WERI-Rb-1 (cell line): ENCODE results near the gene CLMP.
"Not testable (repeated sequence)": the region's sequence is repeated elsewhere in the genome, so short reads cannot be mapped to it uniquely, and the experiment has no call there.

Experiments used
- DNase-seq: peaks from one replicate; pipeline ENCODE4 v3.0.0-alpha.2; 2020
- H3K27ac ChIP-seq: fragments of 250-450 bp; sonication (Bioruptor Pico); 2 replicates; pipeline ENCODE4 v1.5.1; 2020; ENCODE audit warnings: mild to moderate bottlenecking, moderate library complexity
- H3K27me3 ChIP-seq: fragments of 250-450 bp; sonication (Bioruptor Pico); 2 replicates; pipeline ENCODE4 v1.5.1; 2021; ENCODE audit warnings: mild to moderate bottlenecking, low read depth, moderate library complexity; ENCODE audit not compliant: insufficient read depth, severe bottlenecking
- H3K36me3 ChIP-seq: fragments of 250-450 bp; sonication (Bioruptor Pico); 2 replicates; pipeline ENCODE4 v1.5.1; 2020; ENCODE audit warnings: mild to moderate bottlenecking, moderate library complexity
- H3K4me3 ChIP-seq: 2 replicates; pipeline ENCODE4 v1.5.1; 2011; ENCODE audit warnings: low read depth, mild to moderate bottlenecking, control low read depth, low read length
- H3K9me3 ChIP-seq: fragments of 250-450 bp; sonication (Bioruptor Pico); 2 replicates; pipeline ENCODE4 v1.5.1; 2021; ENCODE audit warnings: mild to moderate bottlenecking, moderate library complexity; ENCODE audit not compliant: severe bottlenecking
- TF ChIP-seq, protein P1 (sequence below): IDR thresholded peaks from 2 replicates; pipeline ENCODE4 v1.5.1; 2011; ENCODE audit warnings: low read depth, mild to moderate bottlenecking, control low read depth, inconsistent platforms, low read length

The CLMP gene

DNA sequence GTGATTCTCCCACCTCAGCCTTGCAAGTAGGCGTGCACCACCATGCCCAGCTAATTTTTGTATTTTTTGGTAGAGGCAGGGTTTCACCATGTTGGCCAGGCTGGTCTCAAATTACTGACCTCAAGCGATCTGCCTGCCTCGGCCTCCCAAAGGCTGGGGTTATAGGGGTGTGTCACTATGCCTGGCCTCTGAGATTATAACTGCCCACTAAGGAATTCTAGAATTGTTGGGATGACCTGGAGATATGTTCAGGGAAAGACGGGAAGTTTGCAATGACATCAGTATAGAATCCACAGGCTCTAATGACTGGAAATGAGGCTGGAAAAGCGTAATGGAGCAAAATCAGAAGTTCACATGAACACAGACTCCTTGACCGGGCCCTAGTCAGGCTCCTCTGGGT is 62.2 kb downstream of the CLMP start:
- H3K36me3 ChIP-seq: no peaks in the 10 kb centered on the region
- H3K27me3 ChIP-seq: no peaks in the 10 kb centered on the region
- H3K27ac ChIP-seq: no peak overlapping the region
- H3K4me3 ChIP-seq: no peak overlapping the region
- DNase-seq: no peak
- TF ChIP-seq, protein P1, sequence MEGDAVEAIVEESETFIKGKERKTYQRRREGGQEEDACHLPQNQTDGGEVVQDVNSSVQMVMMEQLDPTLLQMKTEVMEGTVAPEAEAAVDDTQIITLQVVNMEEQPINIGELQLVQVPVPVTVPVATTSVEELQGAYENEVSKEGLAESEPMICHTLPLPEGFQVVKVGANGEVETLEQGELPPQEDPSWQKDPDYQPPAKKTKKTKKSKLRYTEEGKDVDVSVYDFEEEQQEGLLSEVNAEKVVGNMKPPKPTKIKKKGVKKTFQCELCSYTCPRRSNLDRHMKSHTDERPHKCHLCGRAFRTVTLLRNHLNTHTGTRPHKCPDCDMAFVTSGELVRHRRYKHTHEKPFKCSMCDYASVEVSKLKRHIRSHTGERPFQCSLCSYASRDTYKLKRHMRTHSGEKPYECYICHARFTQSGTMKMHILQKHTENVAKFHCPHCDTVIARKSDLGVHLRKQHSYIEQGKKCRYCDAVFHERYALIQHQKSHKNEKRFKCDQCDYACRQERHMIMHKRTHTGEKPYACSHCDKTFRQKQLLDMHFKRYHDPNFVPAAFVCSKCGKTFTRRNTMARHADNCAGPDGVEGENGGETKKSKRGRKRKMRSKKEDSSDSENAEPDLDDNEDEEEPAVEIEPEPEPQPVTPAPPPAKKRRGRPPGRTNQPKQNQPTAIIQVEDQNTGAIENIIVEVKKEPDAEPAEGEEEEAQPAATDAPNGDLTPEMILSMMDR: no peak
- H3K9me3 ChIP-seq: no peaks in the 10 kb centered on the region

DNA sequence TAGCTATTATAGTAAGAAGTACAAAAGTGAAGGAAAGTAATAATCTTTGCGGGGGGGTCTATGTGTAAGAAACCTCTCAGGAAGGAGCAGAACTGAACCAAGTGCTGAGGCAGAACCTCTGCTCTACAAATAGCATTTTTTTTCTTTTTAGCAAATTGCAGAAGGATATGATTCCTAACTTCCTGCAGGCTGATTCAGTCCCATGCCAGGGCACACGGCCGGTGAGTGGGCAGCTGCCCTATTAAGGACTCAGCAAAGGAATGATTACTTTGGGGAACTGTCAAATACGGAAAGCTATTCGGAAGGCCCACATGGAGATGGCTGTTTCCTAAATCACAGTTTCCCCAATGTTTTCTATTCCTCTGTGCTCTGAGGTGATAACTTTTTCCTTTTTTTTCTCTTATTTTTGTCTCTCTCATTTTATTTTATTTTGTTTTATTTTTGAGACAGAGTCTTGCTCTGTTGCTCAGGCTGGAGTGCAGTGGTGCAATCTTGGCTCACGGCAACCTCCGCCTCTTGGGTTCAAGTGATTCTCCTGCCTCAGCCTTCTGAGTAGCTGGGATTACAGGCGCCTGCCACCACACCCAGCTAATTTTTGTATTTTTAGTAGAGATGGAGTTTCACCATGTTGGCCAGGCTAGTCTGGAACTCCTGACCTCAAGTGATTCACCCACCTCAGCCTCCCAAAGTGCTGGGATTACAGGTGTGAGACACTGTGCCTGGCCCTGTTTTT is 62.8 kb downstream of the CLMP start:
- not testable (repeated sequence) for H3K27ac ChIP-seq

DNA sequence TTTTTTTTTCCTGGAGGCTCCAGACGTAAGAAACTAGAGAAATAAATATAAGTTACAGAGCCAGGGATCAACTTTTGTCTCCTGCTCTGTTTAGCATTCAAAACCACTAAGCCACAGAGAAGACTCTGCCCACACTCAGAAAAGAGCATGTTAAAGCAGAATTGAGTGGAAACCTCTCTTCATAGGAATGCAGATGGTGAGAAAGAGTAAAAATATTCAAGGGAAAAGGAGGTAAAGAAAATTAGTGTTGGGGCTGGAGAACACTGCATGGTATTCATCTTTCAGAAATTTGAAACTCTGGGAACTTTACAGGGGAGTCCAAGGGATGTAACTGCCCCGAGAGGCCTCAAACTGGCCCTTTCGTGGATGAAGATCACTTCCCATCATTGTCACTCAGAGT is 65.1 kb downstream of the CLMP start:
- no peak for DNase-seq
- TF ChIP-seq, protein P1: no peak
- no peaks in the 10 kb centered on the region for H3K27me3 ChIP-seq
- H3K27ac ChIP-seq: no peak overlapping the region
- H3K9me3 ChIP-seq: no peaks in the 10 kb centered on the region
- H3K4me3 ChIP-seq: no peak overlapping the region
- no peaks in the 10 kb centered on the region for H3K36me3 ChIP-seq

More for the DNA sequence above, 62.8 kb downstream of the CLMP start:
- H3K36me3 ChIP-seq, H3K27me3 ChIP-seq, DNase-seq, H3K4me3 ChIP-seq, H3K9me3 ChIP-seq: not testable (repeated sequence)

DNA sequence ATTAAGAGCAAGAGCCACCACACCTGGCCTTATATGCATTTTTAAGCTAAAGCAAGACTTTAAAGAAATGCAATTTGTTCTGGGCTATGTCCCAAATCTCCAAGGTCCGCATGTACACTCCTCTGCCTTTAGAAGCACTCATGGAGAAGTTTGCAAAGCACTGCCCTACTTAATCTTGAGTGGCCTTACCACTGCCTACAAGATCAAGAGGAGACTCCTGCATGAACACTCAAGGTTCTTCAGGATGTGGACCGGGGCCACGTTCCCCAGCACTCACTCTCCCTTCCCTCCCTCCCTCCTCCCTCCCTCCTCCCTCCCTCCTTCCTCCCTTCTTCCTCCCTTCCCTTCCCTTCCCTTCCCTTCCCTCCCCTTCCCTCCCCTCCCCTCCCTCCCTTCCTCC is 69.9 kb downstream of the CLMP start:
- TF ChIP-seq, protein P1: no peak
- no peaks in the 10 kb centered on the region for H3K27me3 ChIP-seq
- no peaks in the 10 kb centered on the region for H3K36me3 ChIP-seq
- H3K9me3 ChIP-seq: no peaks in the 10 kb centered on the region
- H3K4me3 ChIP-seq: no peak overlapping the region
- H3K27ac ChIP-seq: no peak overlapping the region
- DNase-seq: no peak

DNA sequence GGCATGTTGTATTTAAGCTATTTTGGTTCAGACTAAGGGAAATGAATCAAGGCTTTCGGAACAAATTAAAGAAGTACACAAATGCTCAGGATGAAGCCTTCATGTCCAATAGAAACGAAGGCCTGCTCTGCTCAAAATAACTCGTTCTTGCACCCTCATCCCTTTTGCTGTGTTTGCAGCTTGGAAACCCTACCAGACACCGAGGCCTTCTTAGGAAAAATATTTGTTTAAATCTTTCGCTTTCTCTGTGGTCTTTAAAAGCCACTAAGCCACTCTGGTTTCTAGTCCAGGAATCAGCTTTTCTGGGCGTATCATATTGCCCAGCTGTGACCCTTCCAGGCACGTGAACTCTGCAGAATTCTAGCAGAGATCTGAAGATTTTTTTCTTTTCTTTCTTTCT is 72.2 kb downstream of the CLMP start:
- Histone ChIP-seq H3K36me3 (no peaks in the 10 kb centered on the region), H3K9me3 (no peaks in the 10 kb centered on the region), H3K4me3 (no peak overlapping the region), H3K27me3 (no peaks in the 10 kb centered on the region), H3K27ac (no peak overlapping the region)
- TF ChIP-seq, protein P1: no peak
- no peak for DNase-seq

DNA sequence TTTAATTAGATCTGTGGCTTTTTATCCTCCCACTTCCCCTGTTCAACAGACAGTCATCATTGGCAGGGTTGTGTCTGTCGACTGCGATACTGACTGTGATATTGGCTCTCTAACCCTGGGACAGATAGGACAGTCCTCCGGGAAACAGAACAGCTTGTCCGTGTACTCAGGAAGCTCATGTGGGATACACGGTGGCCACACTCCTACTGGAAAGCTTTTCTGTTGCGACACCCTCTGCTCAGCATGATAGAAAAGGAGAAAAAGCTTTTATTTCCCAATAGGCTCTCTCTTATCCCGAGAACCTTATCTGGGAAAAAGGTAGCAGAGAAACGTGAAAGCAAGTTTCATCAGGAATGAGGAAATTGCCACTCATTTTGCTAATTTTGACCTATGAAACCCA is 72.7 kb downstream of the CLMP start:
- no peaks in the 10 kb centered on the region for H3K36me3 ChIP-seq
- H3K27ac ChIP-seq: no peak overlapping the region
- DNase-seq: no peak
- no peaks in the 10 kb centered on the region for H3K9me3 ChIP-seq
- no peak overlapping the region for H3K4me3 ChIP-seq
- no peaks in the 10 kb centered on the region for H3K27me3 ChIP-seq
- TF ChIP-seq, protein P1: no peak
